ENCODE measurements around the gene PURB. TPM values are rescaled to one million over a fixed set of nuclear protein-coding genes. Genes with fewer than 3 reads are reported as not detected.
A peak's percentile ranks its signal among the peaks of the same experiment; 100 is the strongest.
"Not testable (repeated sequence)": the region's sequence is repeated elsewhere in the genome, so short reads cannot be mapped to it uniquely, and the experiment has no call there.

The PURB gene
- total RNA-seq: 27.3 TPM

DNA sequence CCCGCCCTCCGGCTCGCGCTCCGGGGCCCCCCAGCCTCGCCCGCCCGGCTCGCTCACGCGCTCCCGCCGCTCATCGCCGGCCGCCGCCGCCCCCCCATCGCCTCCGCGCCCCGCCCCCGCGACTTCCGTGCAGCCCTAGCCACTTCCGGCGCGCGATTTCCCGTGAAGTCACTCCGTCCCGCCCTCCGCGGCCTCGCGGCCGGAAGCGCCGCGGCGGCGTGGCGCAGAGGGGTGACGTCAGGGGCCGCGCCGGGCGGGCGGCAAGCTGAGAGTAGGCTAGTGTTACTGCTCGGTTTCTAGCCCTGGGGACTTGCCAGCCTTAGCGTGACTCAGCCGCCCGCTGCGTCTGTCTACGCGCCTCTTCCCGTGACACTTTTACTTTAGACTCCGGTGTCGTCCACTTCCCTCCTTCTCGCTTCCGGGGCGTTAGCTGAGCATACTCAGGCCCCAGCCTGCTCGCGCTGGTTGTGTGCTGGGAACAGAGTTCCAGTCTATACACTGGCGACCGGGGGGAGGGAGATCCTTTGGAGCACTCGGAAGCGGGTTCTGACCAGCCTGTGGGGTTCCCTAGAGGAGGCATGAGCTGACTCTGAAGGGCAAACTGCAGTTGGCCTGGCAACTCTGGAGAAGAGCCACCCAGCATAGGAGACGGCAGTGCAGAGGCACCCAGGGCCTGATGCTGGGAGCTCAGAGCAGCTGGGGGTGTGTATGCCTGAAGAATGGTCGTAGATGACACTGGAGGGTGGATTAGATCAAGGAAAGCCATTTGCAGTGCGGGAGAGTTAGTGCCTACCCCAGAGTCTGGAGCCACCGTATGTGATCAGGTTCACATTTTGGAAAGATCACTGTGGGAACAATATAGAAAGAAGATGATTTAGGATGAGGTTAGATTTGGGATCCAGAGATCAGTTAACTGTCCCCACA is at the start of gene PURB:
TSS of gene PURB (minus strand) at position 137 of the 924 bp plus-strand sequence. CDS start 182 bp downstream, outside the sequence.
- H3K27me3 ChIP-seq (ENCODE audit: insufficient read depth, low read length): no peaks in the 10 kb centered on the region
- peaks cover 62% of the 10 kb centered on the region for H3K4me1 ChIP-seq (ENCODE audit: insufficient read depth, low read length)
- no peaks in the 10 kb centered on the region for H3K9me3 ChIP-seq (ENCODE audit: low read depth, low read length)
- peak within 1 kb of the TSS; percentile 81 for H3K4me3 ChIP-seq (ENCODE audit: low read length)

GRCh38 chr7:44935016-44935415 is 49.7 kb upstream of the PURB start:
- H3K27me3 ChIP-seq (ENCODE audit: insufficient read depth, low read length): no peaks in the 10 kb centered on the region

GRCh38 chr7:44934510-44934909 is 49.2 kb upstream of the PURB start:
- H3K27me3 ChIP-seq (ENCODE audit: insufficient read depth, low read length); H3K4me3 ChIP-seq (ENCODE audit: low read length); H3K9me3 ChIP-seq (ENCODE audit: low read depth, low read length): not testable (repeated sequence)
- H3K4me1 ChIP-seq (ENCODE audit: insufficient read depth, low read length): peaks cover 18% of the 10 kb centered on the region

More at GRCh38 chr7:44935016-44935415, 49.7 kb upstream of the PURB start:
- H3K4me3 ChIP-seq (ENCODE audit: low read length): no peak overlapping the region
- H3K9me3 ChIP-seq (ENCODE audit: low read depth, low read length): no peaks in the 10 kb centered on the region
- peaks cover 18% of the 10 kb centered on the region for H3K4me1 ChIP-seq (ENCODE audit: insufficient read depth, low read length)

- H3K27me3 ChIP-seq (ENCODE audit: insufficient read depth, low read length): no peaks in the 10 kb centered on the region
- no peaks in the 10 kb centered on the region for H3K9me3 ChIP-seq (ENCODE audit: low read depth, low read length)
- peaks cover 18% of the 10 kb centered on the region for H3K4me1 ChIP-seq (ENCODE audit: insufficient read depth, low read length)
- H3K4me3 ChIP-seq (ENCODE audit: low read length): no peak overlapping the region
Observed at GRCh38 chr7:44930921-44931320, 45.6 kb upstream of the PURB start.

GRCh38 chr7:44922351-44922694 is 37.0 kb upstream of the PURB start:
- no peaks in the 10 kb centered on the region for H3K27me3 ChIP-seq (ENCODE audit: insufficient read depth, low read length)
- H3K4me1 ChIP-seq (ENCODE audit: insufficient read depth, low read length): peaks cover 4% of the 10 kb centered on the region
- no peaks in the 10 kb centered on the region for H3K9me3 ChIP-seq (ENCODE audit: low read depth, low read length)
- no peak overlapping the region for H3K4me3 ChIP-seq (ENCODE audit: low read length)

DNA sequence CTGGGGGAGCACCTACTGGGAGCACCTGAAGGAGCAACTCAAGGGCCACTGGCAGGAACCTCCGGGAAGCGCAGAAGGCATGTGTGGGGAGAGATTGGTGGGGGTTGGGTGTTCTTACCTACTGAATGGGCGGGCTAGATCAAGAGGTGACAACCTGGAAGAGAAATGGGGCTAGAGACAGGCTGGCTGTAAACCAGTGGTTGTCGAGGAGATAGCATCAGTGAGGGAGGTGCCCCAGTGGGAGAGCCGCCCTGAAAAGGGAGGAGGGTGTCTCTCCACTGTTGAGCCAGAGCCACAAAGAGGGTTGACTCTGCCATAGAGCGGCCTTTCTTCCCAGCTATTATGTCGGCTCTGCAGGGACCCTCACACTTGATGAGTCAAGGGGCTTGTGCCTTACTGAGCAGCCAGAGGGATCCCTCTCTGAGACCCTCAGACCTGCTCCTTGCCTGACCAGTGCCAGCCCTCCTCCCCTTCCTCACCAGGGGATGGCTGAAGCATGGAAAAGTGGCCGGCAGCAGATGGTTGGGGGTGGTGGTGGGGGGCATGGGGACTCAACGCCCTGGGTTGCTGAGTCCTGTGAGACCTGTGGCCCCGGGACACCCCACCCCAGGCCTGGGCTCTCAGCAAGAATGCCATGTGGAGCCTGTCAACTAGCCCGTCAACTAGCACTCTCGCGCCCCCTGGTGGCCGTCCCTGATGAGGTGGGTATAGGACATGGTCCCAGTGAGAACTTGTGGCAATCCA is 36.4 kb upstream of the PURB start:
- Histone ChIP-seq H3K4me1 (ENCODE audit: insufficient read depth, low read length) (peaks cover 4% of the 10 kb centered on the region), H3K9me3 (ENCODE audit: low read depth, low read length) (no peaks in the 10 kb centered on the region), H3K27me3 (ENCODE audit: insufficient read depth, low read length) (no peaks in the 10 kb centered on the region), H3K4me3 (ENCODE audit: low read length) (no peak overlapping the region)

DNA sequence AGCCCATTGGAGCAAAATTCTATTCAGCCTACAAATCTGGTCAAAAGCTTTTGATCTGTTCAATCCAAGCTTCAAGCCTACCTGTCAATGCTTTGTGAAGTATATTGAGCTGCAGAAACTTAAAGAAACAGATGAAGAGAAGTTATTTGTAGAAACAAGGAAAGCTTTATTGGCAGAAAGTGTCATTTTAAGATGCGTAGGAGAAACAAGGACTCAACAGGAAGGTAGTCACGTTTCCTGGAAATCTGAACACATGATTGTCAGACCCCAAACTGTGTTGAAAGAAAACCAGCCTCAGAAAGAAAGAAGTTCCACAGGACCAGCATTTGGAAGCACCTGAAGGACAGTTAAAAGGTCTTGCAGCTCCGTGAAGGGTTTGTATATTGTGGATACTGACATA is 34.8 kb upstream of the PURB start:
- H3K9me3 ChIP-seq (ENCODE audit: low read depth, low read length): no peaks in the 10 kb centered on the region
- no peak overlapping the region for H3K4me3 ChIP-seq (ENCODE audit: low read length)
- no peaks in the 10 kb centered on the region for H3K27me3 ChIP-seq (ENCODE audit: insufficient read depth, low read length)
- peaks cover 7% of the 10 kb centered on the region for H3K4me1 ChIP-seq (ENCODE audit: insufficient read depth, low read length)

DNA sequence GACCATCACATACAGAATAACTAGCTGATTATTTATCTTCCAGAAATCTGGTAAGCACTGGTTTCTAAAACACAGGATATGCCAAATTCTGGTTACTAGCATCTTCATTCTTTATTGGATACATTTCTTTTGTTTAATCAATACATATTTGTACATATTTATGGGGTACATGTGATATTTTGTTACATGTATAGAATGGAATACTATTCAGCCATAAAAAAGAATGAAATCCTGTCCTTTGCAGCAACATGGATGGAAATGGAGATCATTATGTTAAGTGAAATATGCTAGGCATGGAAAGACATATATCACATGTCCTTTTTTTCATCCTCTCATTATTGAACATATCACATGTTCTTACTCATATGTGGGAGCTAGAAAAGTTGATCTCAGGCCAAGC is 32.7 kb upstream of the PURB start:
- Histone ChIP-seq H3K9me3 (ENCODE audit: low read depth, low read length) (no peaks in the 10 kb centered on the region), H3K4me3 (ENCODE audit: low read length) (no peak overlapping the region), H3K4me1 (ENCODE audit: insufficient read depth, low read length) (peaks cover 9% of the 10 kb centered on the region), H3K27me3 (ENCODE audit: insufficient read depth, low read length) (no peaks in the 10 kb centered on the region)

DNA sequence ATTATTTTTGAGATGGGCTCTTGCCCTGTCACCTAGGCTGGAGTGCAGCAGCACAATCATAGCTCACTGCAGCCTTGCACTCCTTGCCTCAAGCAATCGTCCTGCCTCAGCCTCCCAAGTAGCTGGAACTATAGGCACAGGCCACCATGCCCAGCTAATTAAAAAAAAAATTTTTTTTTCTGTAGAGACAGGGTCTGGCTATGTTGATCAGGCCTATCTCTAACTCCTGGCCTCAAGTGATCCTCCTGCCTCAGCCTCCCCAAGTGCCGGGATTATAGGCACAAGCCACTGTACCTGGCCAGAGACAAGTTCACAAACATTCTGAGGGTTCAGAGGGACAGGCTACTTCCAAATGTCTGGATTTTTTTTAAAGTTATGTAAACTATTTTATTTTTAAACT is 32.1 kb upstream of the PURB start:
- Histone ChIP-seq H3K4me1 (ENCODE audit: insufficient read depth, low read length) (peaks cover 9% of the 10 kb centered on the region), H3K27me3 (ENCODE audit: insufficient read depth, low read length) (no peaks in the 10 kb centered on the region), H3K9me3 (ENCODE audit: low read depth, low read length) (no peaks in the 10 kb centered on the region), H3K4me3 (ENCODE audit: low read length) (no peak overlapping the region)

GRCh38 chr7:44914992-44915607 is 29.8 kb upstream of the PURB start:
- H3K4me3 ChIP-seq (ENCODE audit: low read length): no peak overlapping the region
- peaks cover 5% of the 10 kb centered on the region for H3K4me1 ChIP-seq (ENCODE audit: insufficient read depth, low read length)
- no peaks in the 10 kb centered on the region for H3K27me3 ChIP-seq (ENCODE audit: insufficient read depth, low read length)
- H3K9me3 ChIP-seq (ENCODE audit: low read depth, low read length): no peaks in the 10 kb centered on the region

GRCh38 chr7:44912775-44913347 is 27.5 kb upstream of the PURB start:
- Histone ChIP-seq H3K4me1 (ENCODE audit: insufficient read depth, low read length) (peaks cover 5% of the 10 kb centered on the region), H3K9me3 (ENCODE audit: low read depth, low read length) (no peaks in the 10 kb centered on the region), H3K4me3 (ENCODE audit: low read length) (no peak overlapping the region), H3K27me3 (ENCODE audit: insufficient read depth, low read length) (no peaks in the 10 kb centered on the region)

DNA sequence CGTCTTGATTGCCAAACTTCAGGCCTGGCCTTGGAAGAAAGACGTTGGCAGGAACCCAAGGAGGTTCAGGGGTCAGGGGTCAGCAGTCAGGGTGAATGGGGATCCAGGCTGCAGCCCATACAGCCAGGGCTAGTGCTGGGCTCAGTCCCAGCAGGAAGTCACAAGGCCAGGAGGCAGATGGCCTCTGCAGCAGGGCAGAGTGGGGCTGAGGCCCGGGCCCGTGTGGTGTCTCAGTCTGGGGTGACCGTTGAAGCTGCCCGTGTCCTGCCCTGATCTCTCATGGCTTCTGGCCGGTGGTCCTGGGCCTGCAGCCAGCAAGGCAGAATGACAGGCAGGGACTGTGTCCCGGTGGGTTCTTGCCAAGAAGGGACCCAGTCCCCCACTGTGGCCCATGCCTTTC is 26.6 kb upstream of the PURB start:
- Histone ChIP-seq H3K4me3 (ENCODE audit: low read length) (no peak overlapping the region), H3K4me1 (ENCODE audit: insufficient read depth, low read length) (peaks cover 5% of the 10 kb centered on the region), H3K27me3 (ENCODE audit: insufficient read depth, low read length) (no peaks in the 10 kb centered on the region), H3K9me3 (ENCODE audit: low read depth, low read length) (no peaks in the 10 kb centered on the region)

GRCh38 chr7:44909596-44910389 is 24.5 kb upstream of the PURB start:
- Histone ChIP-seq H3K4me3 (ENCODE audit: low read length) (no peak overlapping the region), H3K4me1 (ENCODE audit: insufficient read depth, low read length) (no peaks in the 10 kb centered on the region), H3K27me3 (ENCODE audit: insufficient read depth, low read length) (no peaks in the 10 kb centered on the region), H3K9me3 (ENCODE audit: low read depth, low read length) (no peaks in the 10 kb centered on the region)

DNA sequence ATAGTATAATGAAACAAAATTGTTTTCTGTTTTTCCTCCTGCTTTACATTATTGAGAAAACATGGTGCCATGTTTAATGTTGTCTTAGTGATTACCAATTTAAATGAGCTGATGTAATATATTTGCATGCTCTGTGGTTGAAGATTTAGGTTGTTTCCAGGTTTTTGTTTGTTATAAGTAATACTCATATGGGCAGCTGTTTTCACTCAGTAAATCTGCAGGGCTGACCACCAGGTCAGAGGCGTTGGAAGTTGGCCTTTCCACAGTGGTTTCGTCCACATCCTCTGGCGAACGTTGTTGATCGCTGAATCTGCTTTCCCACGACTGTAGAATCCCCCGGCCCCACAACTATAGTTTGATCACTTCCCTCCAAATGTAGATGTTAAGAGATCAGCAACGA is 21.6 kb upstream of the PURB start:
- Histone ChIP-seq H3K4me1 (ENCODE audit: insufficient read depth, low read length) (no peaks in the 10 kb centered on the region), H3K4me3 (ENCODE audit: low read length) (no peak overlapping the region), H3K27me3 (ENCODE audit: insufficient read depth, low read length) (no peaks in the 10 kb centered on the region), H3K9me3 (ENCODE audit: low read depth, low read length) (no peaks in the 10 kb centered on the region)
